ENCODE results near the gene MFRP.

MFRP gene

DNA sequence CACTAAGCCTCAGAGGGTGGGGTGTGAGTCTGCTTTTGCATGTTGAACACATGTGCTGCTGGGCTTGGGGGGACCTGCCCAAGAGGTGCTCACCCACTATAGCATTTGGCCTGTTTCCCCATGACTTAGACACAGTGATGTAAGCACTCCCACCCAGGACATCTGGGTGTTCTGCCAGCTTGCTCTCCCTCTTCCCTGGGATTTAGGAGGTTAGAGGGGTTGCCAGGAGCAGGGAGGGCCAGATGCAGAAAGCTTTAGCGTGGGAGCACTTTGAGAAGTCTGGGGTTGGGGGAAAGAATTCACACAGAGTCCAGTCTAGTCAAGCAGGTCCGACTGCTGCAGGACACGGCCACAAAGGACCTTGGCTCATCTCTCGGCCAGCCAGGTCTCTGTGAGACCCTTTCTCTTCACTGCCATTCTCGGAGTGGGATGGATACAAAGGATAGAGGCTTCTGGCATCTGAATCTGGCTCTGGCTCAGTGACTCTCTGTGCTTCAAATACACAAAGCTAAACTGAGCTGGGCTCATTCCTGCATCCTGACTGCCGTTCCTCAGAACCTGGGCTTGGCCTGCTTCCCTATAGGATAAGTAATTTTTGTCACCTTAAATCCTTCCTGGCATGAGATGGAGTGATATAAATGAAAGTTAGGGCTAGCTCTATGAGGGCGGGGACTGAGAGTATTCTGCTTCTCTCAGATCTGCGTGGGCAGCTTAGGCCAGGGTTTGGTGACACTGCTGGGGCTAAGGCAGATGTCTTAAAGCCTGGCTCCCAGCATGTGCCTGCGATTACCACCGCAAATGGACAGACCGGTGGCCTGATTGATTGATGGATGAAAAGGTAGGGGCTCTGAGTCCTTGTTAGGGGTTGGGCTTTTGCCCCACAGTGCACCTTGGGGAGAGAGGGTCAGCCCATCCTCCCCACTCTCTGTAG, 20.4 kb upstream of the MFRP start:
- TF ChIP-seq GATA2 (IDR thresholded peaks at IDR 0.05; ENCODE audit: low read depth, low read length) (no peak), GATA3 (IDR thresholded peaks at IDR 0.05; ENCODE audit: low read depth, low read length) (no peak)

DNA sequence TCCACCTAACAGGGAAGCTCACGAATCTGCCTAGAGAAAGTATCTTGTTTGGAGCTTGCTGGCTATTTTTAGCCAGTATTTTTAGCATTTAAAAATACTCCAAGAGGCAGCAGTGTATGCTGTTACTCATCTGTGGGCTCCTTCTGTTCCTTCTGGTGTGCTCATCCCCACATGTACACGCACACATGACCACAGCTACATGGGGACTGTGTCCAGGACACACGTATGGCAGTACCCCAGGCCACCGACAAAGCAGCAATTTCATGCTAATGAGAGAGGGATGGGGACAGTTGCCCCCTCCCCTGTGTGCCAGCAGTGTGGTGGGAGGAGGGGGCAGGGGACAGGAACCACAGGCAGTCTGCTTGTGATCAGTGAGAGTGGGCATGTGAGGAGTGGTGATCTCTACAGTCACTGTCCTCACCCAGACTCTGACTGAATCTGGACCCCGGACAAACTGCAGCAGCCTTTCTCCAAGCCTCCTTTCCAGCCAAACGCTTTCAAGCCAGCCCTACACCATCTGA, 18.6 kb upstream of the MFRP start:
- TF ChIP-seq GATA2 (IDR thresholded peaks at IDR 0.05; ENCODE audit: low read depth, low read length) (no peak), GATA3 (IDR thresholded peaks at IDR 0.05; ENCODE audit: low read depth, low read length) (no peak)

DNA sequence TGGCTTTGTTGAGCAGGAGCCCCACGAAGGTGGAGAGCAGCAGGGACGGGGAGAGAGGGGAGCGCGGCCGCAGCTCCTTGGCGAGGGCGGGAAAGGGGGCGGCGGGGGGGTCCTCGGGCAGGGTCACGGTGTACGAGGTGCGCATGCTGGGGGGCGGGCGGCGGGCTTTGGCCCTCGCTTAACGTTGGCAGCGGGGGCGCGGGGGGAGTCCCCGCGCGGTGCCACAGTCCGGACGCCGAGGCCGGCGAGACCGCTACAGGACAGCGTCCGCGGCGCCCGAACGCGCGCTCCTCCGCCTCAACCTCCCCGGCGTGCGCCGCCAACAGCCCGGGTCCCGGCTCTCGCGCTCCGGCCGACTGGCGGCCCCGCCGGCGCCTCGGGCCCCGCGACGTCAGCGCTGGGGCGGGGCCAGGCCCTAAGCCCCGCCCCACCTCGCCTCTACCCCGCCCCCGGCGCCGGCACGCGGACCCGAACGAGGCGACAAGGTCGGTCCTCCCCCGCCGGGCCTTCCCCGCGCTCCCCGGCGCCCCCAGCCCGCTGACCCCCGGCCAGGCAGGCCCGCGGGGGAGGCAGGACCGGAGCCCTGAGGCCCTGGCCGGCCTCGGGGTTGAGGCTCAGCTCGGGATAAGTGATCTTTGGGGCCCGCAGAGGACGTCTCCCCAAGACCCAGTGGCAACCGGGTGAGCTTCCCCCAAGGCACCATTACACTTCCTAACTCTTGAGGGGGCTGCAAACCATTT, 17.5 kb upstream of the MFRP start:
- TF ChIP-seq GATA3 (IDR thresholded peaks at IDR 0.05; ENCODE audit: low read depth, low read length) = no peak

DNA sequence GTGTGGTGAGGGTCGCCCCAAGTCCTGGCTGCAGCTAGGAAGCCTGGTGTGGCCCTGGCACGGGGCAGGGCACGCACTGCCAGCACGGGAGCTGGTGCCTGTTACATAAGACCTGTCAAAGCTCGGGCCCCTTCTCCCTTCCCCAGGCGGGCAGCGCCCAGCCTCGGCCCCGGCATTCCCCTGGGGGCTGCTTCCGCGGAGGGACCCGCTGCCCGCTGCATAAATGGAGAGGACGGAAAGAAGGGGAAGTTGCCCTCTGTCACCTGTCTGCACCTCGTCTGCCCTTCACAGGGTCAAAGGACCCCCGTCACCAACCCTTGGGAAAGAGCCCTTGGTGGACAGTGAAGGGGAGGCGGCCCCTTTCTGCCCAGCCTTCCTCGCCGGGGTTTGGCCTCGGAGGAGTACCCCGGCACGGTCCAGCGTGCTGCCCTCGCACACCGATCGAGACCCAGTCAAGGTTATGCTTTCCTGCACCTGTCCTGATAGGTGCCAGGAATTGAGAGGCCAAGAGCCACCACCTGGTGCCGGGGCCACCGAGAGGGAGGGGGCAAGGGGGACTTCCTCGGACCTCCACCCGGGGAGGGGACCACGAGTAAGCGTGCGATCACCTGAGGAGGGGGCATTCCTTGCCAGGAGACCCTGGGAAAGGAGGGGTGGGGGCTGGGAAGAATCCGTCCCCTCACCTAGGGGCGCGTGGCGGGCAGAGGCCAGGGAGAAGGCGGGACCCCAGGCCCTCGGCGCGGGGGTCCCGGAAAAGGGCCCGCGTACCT, 16.8 kb upstream of the MFRP start:
- TF ChIP-seq GATA3 (IDR thresholded peaks at IDR 0.05; ENCODE audit: low read depth, low read length) (no peak), GATA2 (IDR thresholded peaks at IDR 0.05; ENCODE audit: low read depth, low read length) (no peak)

DNA sequence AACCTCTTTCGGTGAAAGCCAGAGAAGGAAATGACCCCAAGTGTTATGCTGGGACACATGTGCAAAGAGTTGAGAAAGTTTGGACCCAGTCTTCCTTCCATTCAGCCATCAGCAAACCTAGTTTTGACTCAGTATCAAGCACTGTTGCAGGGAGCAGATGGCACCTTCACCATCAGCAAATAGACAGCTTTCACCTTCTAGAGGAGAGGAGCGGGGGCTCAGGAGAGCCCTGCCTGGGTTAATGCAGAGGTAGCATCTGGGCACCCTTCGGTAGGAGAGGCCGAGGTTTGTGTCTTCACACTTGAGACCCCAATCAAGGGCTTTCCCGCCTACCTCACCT, 16.2 kb upstream of the MFRP start:
- TF ChIP-seq GATA3 (IDR thresholded peaks at IDR 0.05; ENCODE audit: low read depth, low read length) (no peak), GATA2 (IDR thresholded peaks at IDR 0.05; ENCODE audit: low read depth, low read length) (no peak)

DNA sequence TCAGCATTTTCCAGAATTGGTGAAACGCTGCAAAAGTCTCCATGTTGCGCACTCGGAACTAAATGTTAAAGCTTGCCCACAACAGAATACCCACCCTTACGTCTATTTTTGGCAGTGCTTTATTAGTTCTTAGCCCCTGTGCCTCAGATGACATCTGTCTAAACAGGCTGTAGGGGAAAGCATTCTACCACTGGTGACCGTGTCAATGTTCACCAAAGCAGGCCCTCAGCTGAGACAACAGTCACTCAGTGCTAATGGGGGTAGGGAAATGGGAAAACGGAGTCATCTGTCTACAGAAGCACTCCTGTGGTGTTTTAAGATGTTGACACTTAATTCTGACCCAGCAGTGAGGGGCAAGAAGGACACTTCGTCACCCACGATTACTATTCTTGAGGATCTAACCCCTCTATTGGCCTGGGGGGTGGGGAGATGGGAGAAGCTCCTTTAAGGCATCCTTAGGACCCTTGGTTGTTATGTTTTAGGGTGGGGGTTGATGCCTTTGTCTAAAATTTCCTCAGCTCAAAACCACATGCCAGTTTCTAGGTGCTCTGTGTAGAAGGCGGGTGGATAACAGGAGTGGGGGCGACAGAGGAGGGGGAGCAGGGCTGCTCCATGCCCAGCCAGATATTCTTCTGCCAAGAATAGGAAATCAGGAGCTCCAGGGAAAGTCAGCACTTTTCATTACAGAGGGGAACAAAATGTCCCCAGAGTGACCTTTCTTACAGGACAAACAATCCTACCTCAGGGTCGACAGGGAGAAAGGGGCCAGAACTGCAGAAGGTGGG, 15.6 kb upstream of the MFRP start:
- TF ChIP-seq GATA3 (IDR thresholded peaks at IDR 0.05; ENCODE audit: low read depth, low read length) (no peak), GATA2 (IDR thresholded peaks at IDR 0.05; ENCODE audit: low read depth, low read length) (no peak)

DNA sequence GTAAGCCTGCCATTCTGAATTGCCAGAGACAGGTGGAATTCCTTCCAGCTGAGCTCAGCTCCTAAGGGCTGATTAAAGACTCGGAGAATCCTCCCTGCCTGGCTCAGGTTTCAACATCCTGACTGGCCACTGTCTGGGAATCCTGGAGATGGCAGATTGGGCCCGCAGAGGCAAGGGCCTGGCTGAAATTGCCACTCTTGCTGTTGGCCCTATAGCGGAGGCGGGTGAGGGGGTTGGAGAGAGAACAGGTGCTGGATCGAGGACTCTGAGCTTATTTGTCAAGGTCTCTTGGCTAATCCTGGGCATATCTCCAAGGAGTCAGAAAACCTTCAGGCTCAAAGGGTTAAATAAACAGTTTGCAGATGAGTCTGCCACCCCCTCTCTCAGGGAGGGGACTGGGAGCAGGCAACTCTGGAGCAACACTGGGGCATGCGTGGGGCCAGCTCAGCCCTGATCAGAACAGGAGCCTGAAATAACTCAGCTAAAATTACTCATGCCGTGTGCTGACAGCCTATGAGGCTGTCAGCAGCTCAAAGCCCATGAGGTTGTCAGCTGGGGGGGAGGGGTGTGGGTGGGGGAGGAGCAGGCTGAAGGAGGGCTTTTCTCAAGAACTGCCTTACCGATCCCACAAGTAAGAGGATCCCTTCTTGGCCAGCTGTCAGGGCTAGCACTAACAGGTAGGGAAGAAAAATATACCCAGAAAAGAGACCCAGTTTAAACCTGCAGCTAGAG, 14.7 kb upstream of the MFRP start:
- no peak for TF ChIP-seq GATA3 (IDR thresholded peaks at IDR 0.05; ENCODE audit: low read depth, low read length)

DNA sequence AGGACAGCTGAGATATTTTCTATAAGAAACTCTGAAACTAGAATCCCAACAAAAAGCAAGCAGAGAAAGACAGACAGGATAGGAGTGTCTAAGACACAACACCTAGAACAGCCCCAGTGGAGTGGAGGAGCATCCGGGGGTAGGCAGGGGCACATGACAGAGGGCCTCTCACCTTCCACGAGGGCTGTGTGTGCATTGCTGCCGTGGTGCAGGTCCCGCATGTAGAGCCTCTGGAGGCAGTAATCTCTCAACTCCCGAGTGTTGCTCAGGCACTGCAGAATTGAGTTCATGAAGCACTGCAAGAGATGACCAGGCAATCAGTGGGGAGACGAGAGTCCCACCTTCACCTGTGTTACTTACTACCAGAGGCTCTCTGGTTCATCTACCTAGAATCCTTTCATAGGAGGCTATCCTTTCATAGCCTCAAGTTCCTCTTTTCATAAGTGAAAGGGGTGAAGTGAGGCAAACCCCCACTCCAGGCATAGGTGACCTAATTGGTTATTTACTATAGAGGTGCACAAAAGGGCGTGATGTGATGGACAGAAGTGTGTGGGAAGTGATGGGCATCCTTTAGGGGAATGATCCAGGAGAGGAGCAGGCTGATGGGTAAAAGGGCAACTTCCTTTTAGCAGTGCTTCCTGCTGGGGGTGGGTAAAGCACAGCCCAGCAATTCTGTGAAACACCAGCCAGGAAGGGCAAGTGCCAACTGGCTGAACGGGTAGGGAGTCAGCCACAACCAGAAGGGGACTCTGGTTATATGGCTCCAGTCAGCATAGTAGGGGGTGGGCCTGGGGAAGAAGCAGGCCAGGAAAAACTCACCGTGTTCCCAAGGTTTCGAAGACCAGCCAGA, 13.1 kb upstream of the MFRP start:
- no peak for TF ChIP-seq GATA2 (IDR thresholded peaks at IDR 0.05; ENCODE audit: low read depth, low read length)
- no peak for TF ChIP-seq GATA3 (IDR thresholded peaks at IDR 0.05; ENCODE audit: low read depth, low read length)

DNA sequence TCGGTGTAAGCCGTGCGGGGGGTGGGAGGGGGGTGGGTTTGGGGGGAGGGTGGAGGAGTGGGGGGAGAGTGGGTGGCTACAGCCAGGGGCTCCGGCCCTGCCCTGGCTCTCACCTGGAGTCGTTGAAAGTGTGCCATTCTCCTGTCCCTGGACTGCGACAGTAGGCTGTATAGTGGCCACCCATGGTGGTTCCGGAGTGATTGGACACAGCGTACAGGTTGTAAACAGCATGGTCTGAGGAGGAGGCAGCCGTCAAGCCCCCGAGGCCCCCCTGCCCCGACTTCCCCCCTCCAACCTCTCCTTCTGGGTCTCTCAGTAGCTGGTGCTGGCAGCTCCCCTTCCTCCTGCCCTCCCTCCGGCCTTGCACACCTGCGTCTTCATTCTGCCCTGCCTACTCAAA, 10.6 kb upstream of the MFRP start:
- TF ChIP-seq GATA3 (IDR thresholded peaks at IDR 0.05; ENCODE audit: low read depth, low read length) (no peak), GATA2 (IDR thresholded peaks at IDR 0.05; ENCODE audit: low read depth, low read length) (no peak)

DNA sequence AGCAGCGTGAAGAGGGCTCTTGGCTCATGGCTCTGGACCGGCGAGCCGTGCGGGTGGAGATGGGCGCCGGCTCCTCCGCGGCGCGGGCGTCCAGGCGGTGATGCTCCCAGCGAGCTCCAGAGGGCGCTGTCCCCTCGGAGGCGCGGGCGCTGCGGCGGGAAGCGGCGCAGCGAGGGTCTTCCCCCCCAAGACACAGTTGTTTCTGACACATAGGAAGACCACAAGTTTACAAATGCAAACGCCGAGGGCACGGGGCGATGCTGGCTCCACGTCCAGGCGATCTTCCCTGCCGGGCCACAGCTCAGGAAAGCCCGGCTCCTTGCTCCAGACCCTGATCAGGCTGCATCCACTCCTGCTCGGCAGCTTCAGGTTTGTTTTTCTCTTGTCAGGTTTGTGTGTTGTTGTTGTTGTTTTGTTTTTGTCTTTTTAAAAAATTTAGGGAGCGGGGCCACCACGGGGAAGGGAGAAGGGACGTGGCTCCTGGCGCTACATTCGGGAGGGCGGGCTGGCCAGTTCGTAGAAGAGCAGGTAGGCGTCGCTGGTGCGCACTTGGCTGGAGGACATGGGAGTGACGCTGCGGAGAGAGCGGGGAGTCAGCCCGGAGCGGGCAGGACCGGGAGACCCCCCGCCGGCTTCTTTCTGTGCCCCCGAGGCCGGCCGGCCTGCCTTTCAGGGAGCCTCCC, 10.0 kb upstream of the MFRP start:
- TF ChIP-seq GATA3 (IDR thresholded peaks at IDR 0.05; ENCODE audit: low read depth, low read length) (no peak), GATA2 (IDR thresholded peaks at IDR 0.05; ENCODE audit: low read depth, low read length) (no peak)

DNA sequence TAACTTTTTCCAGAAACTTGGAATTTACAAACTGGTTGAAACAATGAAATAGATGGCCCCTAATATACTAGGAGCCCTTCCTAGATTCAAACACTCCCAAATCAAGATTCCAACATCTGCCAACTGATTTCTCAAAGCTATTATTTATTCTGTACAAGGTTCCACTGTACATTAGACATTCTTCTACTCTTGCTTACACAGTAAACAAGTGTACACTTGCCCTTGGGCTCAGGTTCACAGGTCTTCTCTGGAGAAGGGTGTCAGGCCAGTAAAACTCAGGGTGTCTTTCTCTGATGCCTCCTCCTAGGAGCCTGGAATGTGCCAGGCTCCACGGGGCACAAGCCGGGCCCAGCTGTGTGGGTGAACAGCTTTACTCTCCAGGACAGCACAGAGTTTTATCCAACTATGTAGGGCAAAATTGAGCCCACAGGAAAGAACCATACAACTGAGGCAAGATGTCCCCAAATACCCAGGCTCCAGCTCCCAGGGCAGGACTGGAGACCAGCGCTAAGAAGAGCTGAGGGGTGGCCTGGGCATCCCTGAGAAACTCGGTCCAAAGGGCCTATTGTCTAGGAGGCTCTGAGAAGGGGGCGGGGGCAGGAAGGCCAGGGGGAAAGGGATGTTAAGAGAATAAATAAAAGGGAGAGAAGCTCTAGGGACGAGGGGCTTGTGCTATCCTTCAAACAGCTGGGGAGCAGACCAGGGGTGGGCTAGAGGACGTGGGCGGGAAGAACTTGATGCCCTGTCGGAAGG, 8.8 kb upstream of the MFRP start:
- no peak for TF ChIP-seq GATA2 (IDR thresholded peaks at IDR 0.05; ENCODE audit: low read depth, low read length)
- TF ChIP-seq GATA3 (IDR thresholded peaks at IDR 0.05; ENCODE audit: low read depth, low read length) = no peak
